ENCODE measurements around the gene TBC1D21. TPM values are rescaled to one million over a fixed set of nuclear protein-coding genes. Genes with fewer than 3 reads are reported as not detected.
A peak's percentile ranks its signal among the peaks of the same experiment; 100 is the strongest.

TBC1D21 gene
- total and polyA plus RNA-seq, 12 donors, result not detected

DNA sequence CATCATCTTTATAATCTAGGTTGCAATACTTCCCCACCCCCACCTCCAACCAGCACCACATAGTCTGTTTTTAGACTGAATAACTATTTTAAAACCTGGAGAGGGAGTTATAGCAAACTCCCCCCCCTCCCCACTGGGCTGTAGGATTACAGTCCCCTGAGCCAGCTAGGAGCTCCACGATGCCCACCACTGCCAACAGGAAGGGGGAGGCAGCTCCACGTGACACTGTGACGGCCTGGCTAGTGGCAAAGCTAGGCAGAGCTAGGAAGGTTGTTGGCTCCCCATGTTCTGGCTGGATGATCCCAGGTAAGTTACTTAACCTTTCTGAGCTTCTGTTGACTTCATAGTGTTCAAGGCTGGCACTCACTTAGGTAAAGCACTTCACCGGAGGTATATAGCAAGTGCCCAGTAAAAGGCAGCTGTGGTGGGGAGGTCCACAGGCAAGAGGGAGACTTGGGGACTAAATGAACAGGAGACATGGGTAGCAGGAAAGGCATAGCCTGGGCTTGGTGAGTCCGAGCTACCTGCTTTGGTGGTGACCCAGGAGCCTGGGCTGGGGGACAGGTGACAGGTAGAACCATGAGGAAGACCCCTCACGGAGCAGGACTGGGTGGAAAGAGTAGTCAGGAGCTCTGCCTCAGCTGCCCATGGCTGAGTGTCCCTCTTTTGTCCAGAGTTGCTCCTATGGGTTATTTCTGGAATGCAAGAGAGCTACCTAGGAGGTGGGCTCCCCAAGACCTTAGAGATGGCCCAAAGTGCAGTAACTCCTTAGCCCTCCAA lies 4.0 kb upstream of the TBC1D21 start:
- DNase-seq, result no peak

DNA sequence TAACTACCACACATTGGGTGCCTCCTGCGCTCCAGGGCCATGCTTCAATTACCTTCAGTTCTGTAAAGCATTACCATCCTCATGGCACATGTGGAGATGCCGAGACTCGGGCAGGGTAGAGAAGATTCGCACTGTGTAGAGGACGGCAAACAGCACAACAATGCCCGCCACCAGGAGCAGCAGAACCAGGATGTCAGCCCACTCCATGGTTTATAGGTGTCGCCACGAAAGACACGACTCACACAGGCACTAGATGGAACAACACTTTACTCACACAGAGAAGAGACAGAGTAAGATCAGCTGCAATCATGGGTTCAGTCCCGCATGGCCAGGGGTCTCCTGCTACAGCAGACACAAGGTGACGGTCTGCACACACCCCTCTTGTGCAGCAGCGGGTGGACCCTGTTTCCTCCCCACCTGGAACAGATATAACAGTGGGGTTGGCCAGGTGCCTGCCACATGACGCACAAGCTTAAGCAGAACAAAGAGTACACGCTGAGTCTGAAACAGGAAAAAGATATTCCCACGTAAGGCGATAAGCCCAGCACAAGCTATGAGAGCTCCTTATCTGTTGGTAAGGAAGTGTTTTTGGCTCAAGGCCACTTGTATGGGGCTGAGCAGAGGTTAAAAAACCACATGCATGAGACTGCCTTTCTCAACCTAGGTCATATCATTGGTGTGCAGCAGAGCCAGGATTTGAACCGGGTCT lies 2.5 kb upstream of the TBC1D21 start:
- intact Hi-C loops (cut with DNase I), result loop anchor here in 5 of 10 donors (5.0 kb wide), 2 partner anchors 36 to 91 kb away; no protein-coding TSS in a partner anchor
- peak overlapping the region in 4 of 10 donors; percentile 33 to 58 (median 40) for H3K27ac ChIP-seq
- 35 to 41% methylated on average over 17 of the region's 17 CpGs for WGBS, 2 donors

More for the DNA sequence above, 4.0 kb upstream of the TBC1D21 start:
- TF ChIP-seq, protein P1, sequence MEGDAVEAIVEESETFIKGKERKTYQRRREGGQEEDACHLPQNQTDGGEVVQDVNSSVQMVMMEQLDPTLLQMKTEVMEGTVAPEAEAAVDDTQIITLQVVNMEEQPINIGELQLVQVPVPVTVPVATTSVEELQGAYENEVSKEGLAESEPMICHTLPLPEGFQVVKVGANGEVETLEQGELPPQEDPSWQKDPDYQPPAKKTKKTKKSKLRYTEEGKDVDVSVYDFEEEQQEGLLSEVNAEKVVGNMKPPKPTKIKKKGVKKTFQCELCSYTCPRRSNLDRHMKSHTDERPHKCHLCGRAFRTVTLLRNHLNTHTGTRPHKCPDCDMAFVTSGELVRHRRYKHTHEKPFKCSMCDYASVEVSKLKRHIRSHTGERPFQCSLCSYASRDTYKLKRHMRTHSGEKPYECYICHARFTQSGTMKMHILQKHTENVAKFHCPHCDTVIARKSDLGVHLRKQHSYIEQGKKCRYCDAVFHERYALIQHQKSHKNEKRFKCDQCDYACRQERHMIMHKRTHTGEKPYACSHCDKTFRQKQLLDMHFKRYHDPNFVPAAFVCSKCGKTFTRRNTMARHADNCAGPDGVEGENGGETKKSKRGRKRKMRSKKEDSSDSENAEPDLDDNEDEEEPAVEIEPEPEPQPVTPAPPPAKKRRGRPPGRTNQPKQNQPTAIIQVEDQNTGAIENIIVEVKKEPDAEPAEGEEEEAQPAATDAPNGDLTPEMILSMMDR (IDR thresholded peaks at IDR 0.05), result no peak
- Histone ChIP-seq H3K9me3 (no peaks in the 10 kb centered on the region), H3K27me3 (peaks cover 0 to 13% (median 0%) of the 10 kb centered on the region in 7 donors), H3K4me3 (no peak overlapping the region), H3K27ac (no peak overlapping the region), H3K36me3 (no peaks in the 10 kb centered on the region), H3K4me1 (peaks cover 5 to 39% (median 23%) of the 10 kb centered on the region in 9 donors)
- intact Hi-C loops (cut with DNase I), result no loop called here
- peak in 1 of 8 donors; percentile 2 for ATAC-seq
- WGBS, 2 donors, result 81 to 88% methylated on average over 6 of the region's 6 CpGs

DNA sequence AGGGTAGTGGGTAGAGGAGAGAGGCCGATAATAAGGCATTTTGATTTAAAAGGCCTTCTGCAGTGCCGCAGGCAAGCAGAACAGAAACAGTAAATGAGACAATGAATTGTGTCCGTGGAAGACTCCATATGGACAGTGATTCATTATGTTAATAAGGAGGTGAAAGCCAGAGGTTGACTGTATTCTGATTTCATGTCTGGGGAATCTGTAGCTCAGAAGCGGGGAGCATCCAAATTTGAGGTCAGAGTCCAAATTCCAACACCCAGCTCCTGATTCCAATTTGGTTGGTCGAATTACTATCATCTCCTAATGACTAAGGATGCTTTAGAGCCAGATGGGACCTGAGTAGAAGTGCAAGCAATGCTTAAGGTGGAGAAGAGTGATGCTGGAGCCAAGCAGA lies 1.0 kb upstream of the TBC1D21 start:
- H3K9me3 ChIP-seq, result no peaks in the 10 kb centered on the region
- H3K36me3 ChIP-seq, result no peaks in the 10 kb centered on the region
- DNase-seq, result no peak
- WGBS, 2 donors, result 82 to 83% methylated on average over 5 of the region's 5 CpGs
- intact Hi-C loops (cut with DNase I), result loop anchor here in 5 of 10 donors (2.0 to 5.0 kb wide), 3 partner anchors 35 to 90 kb away; no protein-coding TSS in a partner anchor
- ATAC-seq, result no peak
- TF ChIP-seq, protein P1 (IDR thresholded peaks at IDR 0.05), result no peak
- H3K4me1 ChIP-seq, result peaks cover 5 to 23% (median 20%) of the 10 kb centered on the region in 9 donors
- H3K27ac ChIP-seq, result no peak overlapping the region
- no peak overlapping the region for H3K4me3 ChIP-seq
- H3K27me3 ChIP-seq, result peaks cover 0 to 10% (median 0%) of the 10 kb centered on the region in 7 donors

More for the DNA sequence above, 2.5 kb upstream of the TBC1D21 start:
- H3K36me3 ChIP-seq, result no peaks in the 10 kb centered on the region
- TF ChIP-seq, protein P1 (IDR thresholded peaks at IDR 0.05), result no peak
- peaks cover 0 to 10% (median 0%) of the 10 kb centered on the region in 7 donors for H3K27me3 ChIP-seq
- peak; percentile 77 to 80 for DNase-seq
- H3K4me3 ChIP-seq, result peak overlapping the region in 4 of 10 donors; percentile 5 to 37 (median 18)
- peak; percentile 80 to 95 (median 92) for ATAC-seq
- no peaks in the 10 kb centered on the region for H3K9me3 ChIP-seq
- peaks cover 5 to 37% (median 23%) of the 10 kb centered on the region in 9 donors for H3K4me1 ChIP-seq

DNA sequence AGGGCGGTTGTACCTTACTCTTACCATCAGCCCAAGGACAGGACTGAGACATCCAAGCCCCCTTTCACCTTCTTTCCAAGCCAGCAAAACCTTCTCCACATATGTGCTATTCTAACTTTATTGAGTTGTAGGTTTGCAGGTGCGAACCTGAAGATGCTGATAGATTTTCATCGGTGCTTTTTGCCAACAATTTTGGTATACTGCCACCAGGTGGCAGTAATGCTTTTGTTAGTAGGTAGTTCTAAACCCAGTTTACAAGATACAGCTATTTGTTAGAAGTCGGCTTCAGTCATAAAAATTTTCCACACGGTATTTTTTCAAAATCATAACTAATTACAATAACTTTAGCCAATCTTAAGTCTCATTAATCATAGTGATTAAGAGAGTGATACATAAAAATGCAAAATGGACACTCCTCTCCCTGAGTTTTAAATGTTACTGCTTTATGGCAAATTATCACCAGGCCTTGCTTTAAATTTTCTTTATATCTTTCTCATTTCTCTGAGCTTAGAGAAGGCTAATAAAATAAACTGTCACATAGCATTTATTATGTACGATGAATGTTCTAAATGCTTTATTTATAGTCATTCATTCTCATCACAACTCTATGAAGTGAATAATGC lies 636 bp downstream of the TBC1D21 start:
- peaks cover 0 to 4% (median 0%) of the 10 kb centered on the region in 11 donors for H3K9me3 ChIP-seq
- intact Hi-C loops (cut with DNase I), result loop anchor here in 6 of 10 donors (1.0 to 5.0 kb wide), 5 partner anchors 33 to 88 kb away; no protein-coding TSS in a partner anchor
- H3K4me1 ChIP-seq, result peaks cover 5 to 23% (median 20%) of the 10 kb centered on the region in 9 donors
- no peak overlapping the region for H3K4me3 ChIP-seq
- ATAC-seq (no peak), DNase-seq (no peak)
- no peaks in the 10 kb centered on the region for H3K36me3 ChIP-seq
- TF ChIP-seq, protein P1 (IDR thresholded peaks at IDR 0.05), result peak; percentile 50 to 76 (median 72)
- WGBS, 2 donors, result 41 to 43% methylated on average over 6 of the region's 6 CpGs
- peaks cover 0 to 12% (median 0%) of the 10 kb centered on the region in 7 donors for H3K27me3 ChIP-seq
- H3K27ac ChIP-seq, result no peak overlapping the region

All from heart right ventricle (tissue), 16 donors.